ENCODE data around the gene GJA4.
"Not testable (repeated sequence)": the region's sequence is repeated elsewhere in the genome, so short reads cannot be mapped to it uniquely, and the experiment has no call there.

GJA4 gene

DNA sequence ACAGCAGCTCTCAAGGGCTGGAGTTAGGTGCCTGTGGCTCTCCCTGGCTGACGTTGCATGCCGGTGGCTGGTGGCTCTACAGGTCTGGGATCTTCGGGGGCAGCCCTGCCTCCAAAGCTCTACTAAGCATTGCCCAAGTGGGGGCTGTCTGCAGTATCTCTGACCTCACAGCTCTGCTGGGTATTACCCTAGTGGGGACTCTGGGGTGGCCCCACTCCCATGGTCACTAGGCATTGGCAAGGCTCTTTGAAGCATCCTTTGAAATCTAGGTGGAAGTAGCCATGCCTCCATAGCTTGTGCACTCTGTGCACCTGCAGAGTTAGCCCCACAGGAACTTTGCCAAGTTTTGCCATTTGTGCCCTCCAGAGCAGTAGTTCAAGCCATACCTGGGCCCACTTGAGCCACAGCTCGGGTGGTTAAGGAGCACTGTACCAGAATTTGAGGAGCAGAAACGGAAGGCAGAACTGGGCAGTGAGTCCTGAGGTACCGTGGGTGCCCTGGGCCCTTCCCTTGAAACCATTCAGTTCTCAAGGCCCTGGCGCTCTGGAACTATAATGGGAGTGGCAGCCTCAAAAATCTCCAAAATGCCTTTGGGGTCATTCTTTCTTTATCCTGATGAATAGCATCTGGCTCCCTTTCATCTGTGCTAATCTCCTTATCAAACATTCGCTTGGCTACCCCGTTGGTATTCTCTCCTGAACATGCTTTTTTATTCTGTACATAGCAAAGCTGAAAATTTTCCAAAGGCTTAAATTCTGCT, 15.4 kb downstream of the GJA4 start:
- no peak for TF ChIP-seq ZFX (IDR thresholded peaks at IDR 0.05; ENCODE audit: borderline replicate concordance)
- TF ChIP-seq, protein P1, sequence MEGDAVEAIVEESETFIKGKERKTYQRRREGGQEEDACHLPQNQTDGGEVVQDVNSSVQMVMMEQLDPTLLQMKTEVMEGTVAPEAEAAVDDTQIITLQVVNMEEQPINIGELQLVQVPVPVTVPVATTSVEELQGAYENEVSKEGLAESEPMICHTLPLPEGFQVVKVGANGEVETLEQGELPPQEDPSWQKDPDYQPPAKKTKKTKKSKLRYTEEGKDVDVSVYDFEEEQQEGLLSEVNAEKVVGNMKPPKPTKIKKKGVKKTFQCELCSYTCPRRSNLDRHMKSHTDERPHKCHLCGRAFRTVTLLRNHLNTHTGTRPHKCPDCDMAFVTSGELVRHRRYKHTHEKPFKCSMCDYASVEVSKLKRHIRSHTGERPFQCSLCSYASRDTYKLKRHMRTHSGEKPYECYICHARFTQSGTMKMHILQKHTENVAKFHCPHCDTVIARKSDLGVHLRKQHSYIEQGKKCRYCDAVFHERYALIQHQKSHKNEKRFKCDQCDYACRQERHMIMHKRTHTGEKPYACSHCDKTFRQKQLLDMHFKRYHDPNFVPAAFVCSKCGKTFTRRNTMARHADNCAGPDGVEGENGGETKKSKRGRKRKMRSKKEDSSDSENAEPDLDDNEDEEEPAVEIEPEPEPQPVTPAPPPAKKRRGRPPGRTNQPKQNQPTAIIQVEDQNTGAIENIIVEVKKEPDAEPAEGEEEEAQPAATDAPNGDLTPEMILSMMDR (IDR thresholded peaks at IDR 0.05): no peak
- no peak overlapping the region for H3K27ac ChIP-seq

DNA sequence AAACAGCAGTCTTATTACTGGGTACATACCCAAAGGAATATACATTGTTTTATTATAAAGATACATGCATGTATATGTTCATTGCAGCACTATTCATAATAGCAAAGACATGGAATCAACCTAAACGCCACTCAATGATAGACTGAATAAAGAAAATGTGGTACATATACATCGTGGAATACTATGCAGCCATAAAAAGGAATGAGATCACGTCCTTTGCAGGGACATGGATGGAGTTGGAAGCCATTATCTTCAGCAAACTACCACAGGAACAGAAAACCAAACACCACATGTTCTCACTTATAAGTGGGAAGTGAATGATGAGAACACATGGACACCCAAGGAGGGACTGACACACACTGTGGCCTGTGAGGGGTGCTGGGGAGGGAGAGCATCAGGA, 18.0 kb downstream of the GJA4 start:
- H3K27ac ChIP-seq: not testable (repeated sequence)

DNA sequence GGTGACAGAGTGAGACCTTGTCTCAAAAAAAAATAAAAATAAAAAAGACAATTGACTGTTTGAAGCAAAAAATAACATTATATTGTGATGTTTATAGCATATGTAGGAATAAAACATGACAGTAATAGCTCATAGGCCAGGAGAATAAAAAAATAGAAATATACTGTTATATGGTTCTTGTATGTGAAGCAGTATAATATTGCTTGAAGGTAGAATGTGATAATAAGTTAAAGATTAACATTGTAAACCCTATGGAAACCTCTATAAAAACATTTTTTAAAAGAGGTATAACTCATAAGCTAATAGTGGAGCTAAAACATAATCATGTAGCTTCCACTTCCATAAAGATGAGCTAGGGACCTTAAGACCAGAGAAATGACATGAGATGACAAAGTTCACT, 23.5 kb downstream of the GJA4 start:
- no peak overlapping the region for H3K27ac ChIP-seq
- no peak for TF ChIP-seq ZFX (IDR thresholded peaks at IDR 0.05; ENCODE audit: borderline replicate concordance)
- TF ChIP-seq, protein P1 (IDR thresholded peaks at IDR 0.05): no peak

DNA sequence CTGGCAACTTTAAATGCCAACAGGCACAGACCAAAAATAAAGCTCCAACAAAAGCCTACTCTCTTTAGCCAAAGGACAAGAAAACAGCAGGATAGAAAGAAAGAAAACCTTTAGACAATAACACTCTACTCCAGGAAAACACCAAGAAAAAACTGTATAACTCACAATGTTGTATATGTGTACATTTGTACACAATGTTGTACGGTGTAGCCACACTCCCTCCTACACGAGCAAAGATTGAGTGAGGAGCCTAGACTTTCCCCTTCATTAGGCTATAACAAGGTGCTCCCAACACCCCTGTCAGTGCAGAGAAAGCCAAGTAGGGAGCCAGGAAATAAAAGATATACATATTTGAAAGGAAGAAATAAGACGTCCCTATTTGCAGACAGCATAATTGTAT, 24.0 kb downstream of the GJA4 start:
- no peak overlapping the region for H3K27ac ChIP-seq
- TF ChIP-seq, protein P1 (IDR thresholded peaks at IDR 0.05): no peak
- no peak for TF ChIP-seq ZFX (IDR thresholded peaks at IDR 0.05; ENCODE audit: borderline replicate concordance)

DNA sequence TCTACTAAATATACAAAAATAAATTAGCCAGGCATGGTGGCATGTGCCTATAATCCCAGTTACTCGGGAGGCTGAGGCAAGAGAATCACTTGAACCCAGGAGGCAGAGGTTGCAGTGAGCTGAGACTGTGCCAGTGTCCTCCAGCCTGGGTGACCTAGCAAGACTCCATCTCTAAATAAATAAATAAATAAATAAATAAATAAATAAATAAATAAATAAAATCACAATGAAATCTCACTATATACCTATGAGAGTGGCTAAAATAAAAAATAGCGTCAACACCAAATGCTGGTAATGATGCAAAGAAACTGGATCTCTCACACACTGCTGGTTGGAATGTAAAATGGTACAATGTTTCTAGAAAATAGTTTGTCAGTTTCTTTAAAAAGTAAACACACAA, 26.1 kb downstream of the GJA4 start:
- not testable (repeated sequence) for H3K27ac ChIP-seq

DNA sequence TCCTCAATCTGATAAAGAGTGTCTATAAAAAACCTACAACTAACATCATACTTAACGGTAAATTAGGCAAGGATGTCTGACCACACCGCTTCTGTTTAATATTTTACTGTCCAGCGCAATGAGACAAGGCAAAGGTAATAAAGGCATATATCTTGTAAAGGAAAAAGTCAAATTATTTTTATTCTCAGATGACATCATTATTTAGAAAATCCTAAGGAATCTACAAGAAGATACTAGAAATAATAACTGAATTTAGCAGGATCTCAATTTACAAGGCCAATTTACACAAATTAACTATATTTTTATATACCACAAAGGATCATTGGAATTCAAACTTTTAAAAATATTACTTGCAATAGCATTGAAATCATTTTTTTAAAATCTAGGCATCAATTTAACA, 29.4 kb downstream of the GJA4 start:
- TF ChIP-seq, protein P1 (IDR thresholded peaks at IDR 0.05): no peak
- no peak for TF ChIP-seq ZFX (IDR thresholded peaks at IDR 0.05; ENCODE audit: borderline replicate concordance)
- no peak overlapping the region for H3K27ac ChIP-seq

DNA sequence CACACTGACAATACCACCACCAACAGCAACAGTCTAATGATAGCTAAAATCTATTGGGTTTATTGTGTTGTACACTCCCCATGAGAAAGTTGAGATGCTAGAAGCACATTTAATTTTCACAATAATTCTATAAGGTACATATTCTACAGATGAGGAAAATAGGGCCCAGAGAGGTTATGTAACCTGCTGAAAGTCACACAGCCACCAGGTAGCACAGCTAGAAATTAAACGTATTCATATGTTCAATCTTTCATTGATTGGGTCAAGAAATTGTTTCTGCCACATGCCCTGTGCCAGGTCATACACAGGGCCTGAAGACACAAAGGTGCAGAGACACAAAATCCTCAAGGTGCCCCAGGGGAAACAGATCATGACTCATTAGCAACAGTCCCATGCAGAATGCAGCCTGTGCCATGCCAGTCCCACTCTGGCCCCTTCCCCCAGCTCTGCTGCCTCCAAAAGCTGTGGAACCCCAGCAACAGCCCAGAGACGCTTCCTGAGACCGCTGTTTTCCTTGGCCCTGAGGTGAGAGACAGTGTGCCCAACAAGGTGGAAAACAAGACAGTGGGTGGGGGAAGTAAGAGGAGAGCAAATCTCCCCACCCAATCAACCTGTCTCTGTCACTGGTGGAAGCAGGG, 32.1 kb downstream of the GJA4 start:
- no peak for TF ChIP-seq ZFX (IDR thresholded peaks at IDR 0.05; ENCODE audit: borderline replicate concordance)
- TF ChIP-seq, protein P1 (IDR thresholded peaks at IDR 0.05): no peak
- no peak overlapping the region for H3K27ac ChIP-seq

DNA sequence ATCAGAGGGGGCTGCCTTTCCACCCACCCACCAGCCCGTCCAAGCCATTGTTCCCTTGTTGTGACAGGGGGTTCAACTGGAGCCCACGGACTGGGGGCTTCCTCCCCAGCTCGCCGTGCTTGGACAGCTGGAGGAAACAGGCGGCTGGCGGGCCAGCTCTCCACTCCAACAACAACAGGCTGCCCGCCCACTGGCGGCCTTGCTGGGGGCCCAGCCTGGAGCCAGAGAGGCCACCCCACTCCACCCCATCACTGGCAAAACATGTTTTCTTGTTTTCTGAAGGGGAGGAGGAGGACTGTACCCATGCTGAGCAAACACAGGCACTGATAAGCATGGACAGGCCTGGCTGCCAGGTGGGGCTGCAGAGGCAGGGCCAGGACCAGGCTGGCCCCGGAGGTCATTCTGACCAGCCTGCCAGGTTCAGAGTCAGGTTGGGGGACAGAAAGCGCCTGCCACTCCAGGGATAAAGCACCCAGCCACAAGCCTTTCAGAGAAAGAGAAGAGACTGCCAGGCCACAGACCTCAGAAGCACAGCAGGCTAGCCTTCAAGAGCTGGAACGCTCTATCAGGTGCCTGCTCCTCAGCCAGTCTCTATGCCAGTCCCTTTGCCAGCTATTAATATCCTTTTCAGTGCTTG, 32.8 kb downstream of the GJA4 start:
- no peak overlapping the region for H3K27ac ChIP-seq

More for the DNA sequence above, 32.8 kb downstream of the GJA4 start:
- TF ChIP-seq, protein P1 (IDR thresholded peaks at IDR 0.05): no peak
- TF ChIP-seq ZFX (IDR thresholded peaks at IDR 0.05; ENCODE audit: borderline replicate concordance): no peak

Measured in 22Rv1 (cell line).